MM.1S (cell line): ENCODE results near the gene CYSLTR2.

Source experiments
- DNase-seq: peaks from one replicate; pipeline ENCODE4 v3.0.0-alpha.2; 2015
- H2AFZ ChIP-seq: fragments of 300-600 bp; sonication (generic); 2 replicates; pipeline ENCODE4 v1.6.0; 2016; ENCODE audit warnings: antibody characterized with exemption, low read length
- H3F3A ChIP-seq: fragments of 300-600 bp; sonication (generic); 2 replicates; pipeline ENCODE4 v1.6.1; 2016; ENCODE audit warnings: mild to moderate bottlenecking, antibody characterized with exemption, low read length, moderate library complexity, mixed read lengths; ENCODE audit not compliant: insufficient read depth
- H3K27ac ChIP-seq: fragments of 300-600 bp; sonication (generic); 2 replicates; pipeline ENCODE4 v1.5.1; 2016; ENCODE audit warnings: mild to moderate bottlenecking, low read length
- H3K27me3 ChIP-seq: fragments of 300-600 bp; sonication (generic); replicated peaks from 2 replicates; pipeline ENCODE4 v1.6.0; 2016; ENCODE audit warnings: low read length; ENCODE audit not compliant: insufficient read depth
- H3K36me3 ChIP-seq: fragments of 300-600 bp; sonication (generic); replicated peaks from 2 replicates; pipeline ENCODE4 v1.6.1; 2016; ENCODE audit warnings: mild to moderate bottlenecking, low read length, mixed read lengths; ENCODE audit not compliant: insufficient read depth
- H3K4me1 ChIP-seq: fragments of 300-600 bp; sonication (generic); 2 replicates; pipeline ENCODE4 v1.6.1; 2016; ENCODE audit warnings: low read length, mixed read lengths
- H3K4me2 ChIP-seq: fragments of 300-600 bp; sonication (generic); 2 replicates; pipeline ENCODE4 v1.6.0; 2016; ENCODE audit warnings: low read depth, low read length
- H3K4me3 ChIP-seq: fragments of 300-600 bp; sonication (generic); 2 replicates; pipeline ENCODE4 v1.5.1; 2016; ENCODE audit warnings: low read length, mixed read lengths
- H3K79me2 ChIP-seq: fragments of 300-600 bp; sonication (generic); 2 replicates; pipeline ENCODE4 v1.6.1; 2016; ENCODE audit warnings: mixed run types, low read length, mixed read lengths
- H3K9ac ChIP-seq: fragments of 300-600 bp; sonication (generic); 2 replicates; pipeline ENCODE4 v1.6.1; 2016; ENCODE audit warnings: low read length, mixed read lengths
- H3K9me2 ChIP-seq: fragments of 300-600 bp; sonication (generic); replicated peaks from 2 replicates; pipeline ENCODE4 v1.6.1; 2016; ENCODE audit warnings: mild to moderate bottlenecking, low read length, mixed read lengths; ENCODE audit not compliant: insufficient read depth
- H3K9me3 ChIP-seq: fragments of 300-600 bp; sonication (generic); replicated peaks from 2 replicates; pipeline ENCODE4 v1.6.1; 2016; ENCODE audit warnings: mild to moderate bottlenecking, low read length, mixed read lengths; ENCODE audit not compliant: insufficient read depth
- H4K20me1 ChIP-seq: fragments of 300-600 bp; sonication (generic); 2 replicates; pipeline ENCODE4 v1.6.1; 2016; ENCODE audit warnings: mild to moderate bottlenecking, low read length, moderate library complexity, mixed read lengths; ENCODE audit not compliant: insufficient read depth
- CTCF ChIP-seq: fragments of 300-600 bp; sonication (generic); IDR thresholded peaks from 2 replicates; pipeline ENCODE4 v1.5.1; 2016; ENCODE audit warnings: antibody characterized with exemption, low read length, mixed read lengths
- EZH2 ChIP-seq: fragments of 300-600 bp; sonication (generic); optimal IDR thresholded peaks from 2 replicates; pipeline ENCODE3; 2017; ENCODE audit warnings: low read depth, mild to moderate bottlenecking, antibody characterized with exemption, low read length, mixed read lengths
- EZH2phosphoT487 ChIP-seq: fragments of 300-600 bp; sonication (generic); IDR thresholded peaks from 2 replicates; pipeline ENCODE4 v1.6.1; 2018; ENCODE audit warnings: antibody characterized with exemption, low read length

CYSLTR2 gene

GRCh38 chr13:48644951-48645350 is 8.8 kb upstream of the CYSLTR2 start:
- DNase-seq, result no peak
- Histone ChIP-seq H3K9me2 (no peaks in the 10 kb centered on the region), H4K20me1 (no peaks in the 10 kb centered on the region), H3K9ac (no peak overlapping the region), H3F3A (no peaks in the 10 kb centered on the region), H3K79me2 (no peaks in the 10 kb centered on the region), H3K9me3 (no peaks in the 10 kb centered on the region), H3K27me3 (no peaks in the 10 kb centered on the region), H3K4me2 (no peak overlapping the region), H3K36me3 (no peaks in the 10 kb centered on the region), H3K27ac (no peak overlapping the region), H2AFZ (no peak overlapping the region), H3K4me1 (no peaks in the 10 kb centered on the region), H3K4me3 (no peak overlapping the region)
- TF ChIP-seq EZH2phosphoT487, result no peak
- TF ChIP-seq EZH2, result no peak
- no peak for TF ChIP-seq CTCF

GRCh38 chr13:48645845-48646244 is 7.9 kb upstream of the CYSLTR2 start:
- TF ChIP-seq EZH2phosphoT487, result no peak
- no peak for TF ChIP-seq EZH2
- TF ChIP-seq CTCF, result no peak
- Histone ChIP-seq H3K27me3 (no peaks in the 10 kb centered on the region), H3K79me2 (no peaks in the 10 kb centered on the region), H3K9ac (no peak overlapping the region), H3K36me3 (no peaks in the 10 kb centered on the region), H3K4me1 (no peaks in the 10 kb centered on the region), H2AFZ (no peak overlapping the region), H3F3A (no peaks in the 10 kb centered on the region), H3K9me3 (no peaks in the 10 kb centered on the region), H3K27ac (no peak overlapping the region), H4K20me1 (no peaks in the 10 kb centered on the region), H3K4me2 (no peak overlapping the region), H3K9me2 (no peaks in the 10 kb centered on the region), H3K4me3 (no peak overlapping the region)
- no peak for DNase-seq

DNA sequence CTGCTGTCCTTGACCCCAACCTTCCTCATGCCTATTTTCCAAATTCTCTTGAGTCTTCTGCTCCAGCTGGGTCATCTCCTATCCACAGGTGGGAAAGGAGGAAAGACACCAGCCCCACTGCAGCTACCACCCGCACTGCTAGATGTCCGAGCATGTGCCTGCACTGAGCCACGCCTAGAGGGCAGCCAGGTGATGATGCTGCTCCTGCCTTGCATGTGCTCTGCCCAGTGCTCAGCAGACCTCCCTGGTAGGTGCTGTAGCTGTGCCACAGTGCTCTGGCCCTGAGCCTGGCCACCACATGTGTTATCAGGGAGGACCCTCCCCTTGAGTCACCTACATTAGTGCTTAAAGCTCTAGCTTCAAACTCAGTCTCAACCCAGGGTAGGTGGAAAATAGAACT is 6.9 kb upstream of the CYSLTR2 start:
- Histone ChIP-seq H3K79me2 (no peaks in the 10 kb centered on the region), H3K9ac (no peak overlapping the region), H3F3A (no peaks in the 10 kb centered on the region), H3K36me3 (no peaks in the 10 kb centered on the region), H3K4me2 (no peak overlapping the region), H4K20me1 (no peaks in the 10 kb centered on the region), H3K27me3 (no peaks in the 10 kb centered on the region), H3K4me1 (no peaks in the 10 kb centered on the region), H3K27ac (no peak overlapping the region), H3K9me3 (no peaks in the 10 kb centered on the region), H3K4me3 (no peak overlapping the region), H3K9me2 (no peaks in the 10 kb centered on the region), H2AFZ (no peak overlapping the region)
- DNase-seq, result no peak
- TF ChIP-seq CTCF, result no peak
- TF ChIP-seq EZH2phosphoT487, result no peak
- TF ChIP-seq EZH2, result no peak

GRCh38 chr13:48647625-48648024 is 6.1 kb upstream of the CYSLTR2 start:
- Histone ChIP-seq H3K4me3 (no peak overlapping the region), H3K27me3 (no peaks in the 10 kb centered on the region), H3K9me3 (no peaks in the 10 kb centered on the region), H2AFZ (no peak overlapping the region), H4K20me1 (no peaks in the 10 kb centered on the region), H3K27ac (no peak overlapping the region), H3K79me2 (no peaks in the 10 kb centered on the region), H3K4me1 (no peaks in the 10 kb centered on the region), H3K9me2 (no peaks in the 10 kb centered on the region), H3K9ac (no peak overlapping the region), H3K4me2 (no peak overlapping the region), H3F3A (no peaks in the 10 kb centered on the region), H3K36me3 (no peaks in the 10 kb centered on the region)
- DNase-seq, result no peak
- TF ChIP-seq EZH2 (no peak), CTCF (peak; percentile 17; the same call in 1 of the 2 replicates)
